Stimulated activated CD4-positive, alpha-beta T cell treated with anti-CD3 and anti-CD28 coated beads, Interleukin-4, amount 100 ng/mL, for 24 hours (primary cell): ENCODE results near the gene LSM3.

Experiments
- DNase-seq: peaks from one replicate; pipeline ENCODE4 v3.0.0-alpha.2; 2020

The LSM3 gene

DNA sequence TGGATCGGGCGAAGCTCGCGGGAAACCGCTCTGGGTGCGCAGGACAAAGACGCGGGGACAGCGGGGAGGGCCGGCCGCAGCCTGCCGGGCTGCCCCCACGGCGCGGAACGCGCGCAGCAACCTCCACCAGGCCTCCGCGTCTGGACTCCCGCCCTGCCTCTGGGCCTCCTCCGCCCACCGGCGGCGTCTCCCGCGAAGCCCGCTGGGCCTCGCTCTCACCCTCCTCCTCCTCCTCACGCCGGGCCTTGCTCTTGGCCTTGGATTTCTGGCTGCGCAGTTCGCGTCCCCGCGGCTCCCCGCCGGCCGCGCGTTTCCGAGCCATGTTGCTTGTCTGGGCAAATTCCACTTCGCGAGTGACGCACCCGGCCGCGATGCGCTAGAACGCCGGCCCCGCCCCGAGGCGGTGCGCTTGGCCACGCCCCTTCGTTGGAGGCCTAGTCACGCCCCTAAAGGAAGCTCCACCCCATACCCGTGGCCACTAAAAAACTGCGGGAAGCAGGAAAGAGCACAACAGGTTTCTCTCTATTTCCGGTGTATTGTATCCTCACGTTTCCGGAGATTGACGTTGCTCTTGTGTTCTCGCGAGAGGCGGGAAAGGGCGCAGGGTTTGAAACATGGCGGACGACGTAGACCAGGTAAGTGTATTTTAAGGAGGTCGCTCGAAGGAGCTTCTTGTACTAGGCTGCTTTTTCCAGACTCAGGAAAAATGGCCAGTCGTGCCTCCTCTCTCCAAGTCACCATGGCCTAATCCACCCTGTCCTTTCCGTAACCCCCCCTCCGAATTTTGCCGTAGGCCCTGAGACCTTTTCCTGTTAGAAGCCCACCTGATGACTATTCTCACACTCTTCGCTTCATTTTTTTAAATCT is at the start of gene LSM3, which contains the start of gene XPC:
Gene LSM3 (plus strand): TSS at position 571 of the 867 bp plus-strand sequence. CDS start 44 bp downstream, at position 615.
Gene XPC (minus strand): TSS at position 355 of the 867 bp plus-strand sequence. CDS start 33 bp downstream, at position 322.
- peak; percentile 97 for DNase-seq

DNA sequence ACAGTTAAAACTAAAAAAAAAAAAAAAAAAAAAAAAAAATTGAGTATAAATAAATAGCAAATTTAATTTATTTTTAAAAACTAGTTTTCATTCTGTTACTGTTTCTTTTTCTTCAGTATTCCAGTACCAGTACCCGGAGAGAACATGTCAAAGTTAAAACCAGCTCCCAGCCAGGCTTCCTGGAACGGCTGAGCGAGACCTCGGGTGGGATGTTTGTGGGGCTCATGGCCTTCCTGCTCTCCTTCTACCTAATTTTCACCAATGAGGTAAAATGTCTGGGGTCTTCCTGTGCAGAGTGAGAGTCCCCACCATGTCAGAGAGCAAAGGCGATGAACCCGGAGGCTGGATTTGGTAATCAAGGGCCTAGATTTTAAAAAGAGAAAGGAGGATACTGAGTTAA is 49.3 kb upstream of the LSM3 start:
- DNase-seq = no peak

DNA sequence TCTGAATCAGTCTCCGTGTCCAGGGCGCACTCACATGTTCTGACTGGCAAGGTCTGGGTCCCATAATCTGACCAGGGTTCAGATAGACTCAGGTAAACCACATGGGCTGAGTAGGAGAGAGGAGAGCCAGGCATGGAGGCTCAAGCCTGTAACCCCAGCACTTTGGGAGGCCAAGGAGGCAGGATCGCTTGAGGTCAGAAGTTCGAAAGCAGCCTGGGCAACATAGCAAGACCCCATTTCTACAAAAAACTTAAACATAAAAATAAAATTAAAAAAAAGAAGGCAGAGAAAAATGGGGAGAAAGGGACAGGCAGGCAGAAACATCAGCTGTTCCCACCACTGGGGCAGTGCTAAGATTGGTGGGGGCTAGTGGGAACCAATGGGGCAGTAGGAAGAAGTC is 48.4 kb upstream of the LSM3 start:
- DNase-seq = no peak

DNA sequence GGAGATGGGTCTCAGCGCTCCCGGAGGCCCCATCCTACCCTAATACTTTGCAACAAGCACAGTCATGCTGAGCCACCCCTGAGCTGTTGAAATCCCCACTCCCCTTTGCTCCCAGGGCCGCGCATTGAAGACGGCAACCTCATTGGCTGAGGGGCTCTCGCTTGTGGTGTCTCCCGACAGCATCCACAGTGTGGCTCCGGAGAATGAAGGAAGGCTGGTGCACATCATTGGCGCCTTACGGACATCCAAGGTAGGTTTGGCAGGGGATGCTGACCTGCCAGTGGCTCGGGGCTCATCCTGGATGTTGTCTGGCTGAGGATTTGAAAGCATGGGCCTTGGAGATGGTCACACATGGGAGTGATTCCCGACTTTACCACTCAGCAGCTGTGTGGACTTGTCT is 47.9 kb upstream of the LSM3 start:
- no peak for DNase-seq

DNA sequence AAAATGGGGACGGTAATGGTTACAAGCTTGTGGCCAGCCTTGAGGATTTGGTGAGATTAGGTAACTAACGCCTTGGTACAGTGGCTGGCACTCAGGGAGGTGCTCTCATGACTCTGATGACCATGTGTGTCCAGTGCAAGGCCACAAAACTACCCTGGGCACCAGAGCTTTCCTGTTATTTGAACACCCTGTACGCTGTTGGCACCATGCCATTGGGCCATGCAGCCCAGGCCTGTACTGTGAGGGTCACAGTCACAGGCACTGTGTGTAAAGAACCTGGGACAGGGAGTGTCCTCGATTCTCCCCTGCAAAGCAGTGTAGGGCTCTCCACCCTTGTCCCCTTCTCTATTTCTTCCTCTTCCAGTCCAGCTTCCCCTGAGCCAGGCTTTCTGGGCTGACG is 47.5 kb upstream of the LSM3 start:
- no peak for DNase-seq

DNA sequence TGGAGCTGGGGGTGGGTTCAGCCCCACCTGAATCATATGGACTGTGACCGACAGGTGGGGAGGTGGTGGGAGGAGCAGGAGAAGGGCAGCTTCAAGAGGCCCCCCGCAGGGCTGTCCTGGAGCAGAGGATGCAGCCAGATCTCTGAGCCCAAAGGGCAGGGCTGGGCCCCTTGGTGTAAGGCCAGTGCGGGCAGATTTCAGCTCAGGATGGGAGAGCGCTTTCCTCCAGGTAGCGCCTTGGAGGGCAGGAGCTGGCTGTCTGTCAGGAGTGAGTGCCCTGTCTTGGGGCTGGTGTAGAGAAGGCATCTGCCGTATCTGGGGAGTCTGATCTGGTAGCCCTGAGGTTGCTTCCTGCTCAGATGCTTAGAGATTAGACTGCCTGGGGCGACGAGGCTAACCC is 46.5 kb upstream of the LSM3 start:
- no peak for DNase-seq

DNA sequence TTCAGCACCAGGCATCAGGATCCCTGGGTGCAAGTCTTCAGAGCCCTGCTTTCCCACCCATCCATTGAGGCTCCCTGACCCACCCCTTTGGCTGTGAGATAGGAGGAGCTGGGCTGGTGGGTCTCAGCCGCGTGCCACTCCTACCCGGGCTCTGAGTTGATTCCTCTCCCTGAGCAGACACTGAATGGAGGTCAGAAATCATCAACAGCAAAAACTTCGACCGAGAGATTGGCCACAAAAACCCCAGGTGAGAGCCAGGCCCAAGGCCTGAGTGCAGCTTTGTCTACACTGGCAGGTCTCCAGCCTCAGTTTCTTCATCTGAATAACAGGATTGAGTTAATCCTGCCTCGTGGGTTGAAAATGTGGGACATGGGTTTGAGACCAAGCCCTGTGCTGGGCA is 45.9 kb upstream of the LSM3 start:
- DNase-seq = no peak

DNA sequence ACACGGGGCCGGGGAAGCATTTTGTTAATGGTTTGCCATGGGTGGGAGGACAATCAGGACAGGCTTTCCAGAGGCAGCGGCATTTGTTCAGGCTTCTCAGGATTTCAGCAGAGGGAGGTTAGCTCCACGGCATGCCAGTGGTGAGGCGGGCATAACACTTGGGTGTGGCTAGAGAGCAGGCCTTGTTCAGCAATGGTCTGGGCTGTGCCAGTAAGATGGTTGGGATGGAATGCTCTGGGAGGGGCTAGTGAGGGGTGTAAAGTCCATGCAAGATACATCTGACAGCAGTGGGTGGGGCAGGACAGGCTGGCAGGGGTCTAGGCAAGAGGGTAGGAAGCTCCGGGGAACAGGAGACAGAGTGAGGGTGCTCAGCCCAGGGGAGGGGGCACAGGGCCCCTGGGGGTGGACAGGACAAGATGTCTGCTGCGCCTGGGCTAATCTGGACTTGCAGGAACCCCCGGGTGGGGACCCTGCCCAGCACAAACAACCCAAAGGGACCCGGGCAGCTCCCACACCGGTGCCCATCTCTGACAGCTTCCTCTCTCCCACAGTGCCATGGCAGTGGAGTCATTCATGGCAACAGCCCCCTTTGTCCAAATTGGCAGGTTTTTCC is 45.3 kb upstream of the LSM3 start:
- no peak for DNase-seq

DNA sequence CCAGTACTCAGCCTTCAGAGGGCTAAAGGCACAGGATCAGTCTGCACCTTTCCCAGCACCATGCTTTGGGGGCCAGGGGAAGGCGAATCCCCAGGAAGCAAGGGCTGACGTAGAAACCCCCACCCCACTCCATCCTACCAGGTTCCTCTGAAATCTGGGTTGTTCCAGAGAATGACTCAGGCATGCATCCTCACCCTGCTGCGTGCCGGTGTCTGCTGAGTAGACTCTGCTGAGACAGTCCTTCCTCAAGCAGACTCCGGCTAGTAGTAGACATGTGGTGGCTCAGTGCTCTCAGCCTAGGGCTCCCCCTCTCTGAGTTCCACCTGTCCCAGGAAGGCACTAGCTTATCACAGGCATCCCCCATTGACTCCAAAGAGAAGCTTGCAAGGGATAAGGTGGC is 44.7 kb upstream of the LSM3 start:
- no peak for DNase-seq

DNA sequence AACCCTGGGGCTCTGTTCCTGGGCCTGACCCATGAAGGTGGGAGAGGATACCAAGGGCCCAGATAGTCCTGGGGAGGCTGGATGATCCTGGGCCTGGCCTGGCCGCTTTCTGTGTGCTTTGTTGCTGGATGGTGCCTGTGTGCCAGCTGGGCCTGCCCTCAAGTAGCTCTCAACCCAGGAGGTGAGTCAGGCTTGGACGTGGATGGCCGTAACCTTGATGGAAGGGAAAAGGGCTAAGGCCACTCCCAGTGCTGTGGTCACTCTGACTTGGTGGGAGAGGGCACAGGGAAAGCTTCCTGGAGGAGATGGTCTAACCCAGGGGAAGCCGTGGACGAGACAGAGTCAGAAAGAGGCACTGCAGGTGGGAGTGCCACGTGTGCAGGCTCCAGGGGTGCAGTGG is 44.3 kb upstream of the LSM3 start:
- DNase-seq = no peak

DNA sequence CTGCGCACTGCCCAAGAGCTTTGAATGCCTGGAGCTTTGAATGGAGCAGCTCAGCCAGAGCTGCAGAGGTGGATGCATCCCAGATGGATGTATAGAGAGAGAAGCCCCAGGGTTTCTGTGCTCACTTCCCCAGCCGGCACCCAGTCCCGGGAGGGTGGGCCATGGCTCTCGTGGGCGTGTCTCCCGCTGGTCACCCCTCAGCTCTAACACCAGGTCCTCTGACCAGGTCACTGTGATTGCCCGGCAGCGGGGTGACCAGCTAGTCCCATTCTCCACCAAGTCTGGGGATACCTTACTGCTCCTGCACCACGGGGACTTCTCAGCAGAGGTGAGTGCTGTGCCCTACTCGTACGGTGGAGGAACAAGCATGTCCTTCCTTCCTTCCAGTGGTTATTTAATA is 43.0 kb upstream of the LSM3 start:
- DNase-seq = no peak

DNA sequence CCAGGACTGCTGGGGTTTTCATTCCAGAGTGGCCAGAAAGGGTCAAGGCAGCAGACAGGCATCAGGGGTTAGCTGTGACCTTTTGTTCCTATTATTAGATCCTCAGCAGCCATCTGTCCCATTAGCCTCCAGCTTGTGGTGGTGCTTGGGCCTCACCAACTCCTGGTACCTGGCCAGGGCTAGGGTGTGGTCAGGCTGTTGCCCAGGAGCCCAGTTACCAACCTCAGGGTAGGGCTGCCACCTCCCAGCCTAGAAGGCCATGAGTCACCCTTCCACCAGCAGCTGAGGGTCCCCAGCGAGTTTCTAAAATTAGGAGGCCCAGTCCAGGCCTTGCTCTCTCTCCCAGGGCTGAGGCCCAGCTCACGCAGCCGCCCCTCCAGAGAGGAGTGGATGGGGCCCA is 41.6 kb upstream of the LSM3 start:
- DNase-seq = no peak

DNA sequence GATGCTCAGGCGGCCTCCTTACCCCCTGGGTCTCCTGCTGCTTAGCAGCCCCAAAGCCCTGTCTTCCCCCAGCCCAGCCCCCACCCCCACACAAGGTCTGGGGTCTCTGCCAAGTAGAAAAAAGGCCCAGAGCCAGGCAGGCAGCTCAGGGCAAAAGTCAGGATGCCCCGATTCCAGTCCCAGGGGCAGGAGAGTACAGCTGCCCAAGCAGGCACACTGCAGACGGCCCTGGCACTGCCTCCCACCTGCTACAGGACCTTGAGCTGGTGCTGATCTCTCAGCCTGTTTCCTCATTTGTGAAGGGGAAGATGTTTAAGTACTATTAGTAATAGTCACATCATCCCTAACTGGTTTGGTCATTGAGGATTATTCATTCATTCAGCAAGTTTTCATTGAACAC is 41.2 kb upstream of the LSM3 start:
- DNase-seq = no peak

DNA sequence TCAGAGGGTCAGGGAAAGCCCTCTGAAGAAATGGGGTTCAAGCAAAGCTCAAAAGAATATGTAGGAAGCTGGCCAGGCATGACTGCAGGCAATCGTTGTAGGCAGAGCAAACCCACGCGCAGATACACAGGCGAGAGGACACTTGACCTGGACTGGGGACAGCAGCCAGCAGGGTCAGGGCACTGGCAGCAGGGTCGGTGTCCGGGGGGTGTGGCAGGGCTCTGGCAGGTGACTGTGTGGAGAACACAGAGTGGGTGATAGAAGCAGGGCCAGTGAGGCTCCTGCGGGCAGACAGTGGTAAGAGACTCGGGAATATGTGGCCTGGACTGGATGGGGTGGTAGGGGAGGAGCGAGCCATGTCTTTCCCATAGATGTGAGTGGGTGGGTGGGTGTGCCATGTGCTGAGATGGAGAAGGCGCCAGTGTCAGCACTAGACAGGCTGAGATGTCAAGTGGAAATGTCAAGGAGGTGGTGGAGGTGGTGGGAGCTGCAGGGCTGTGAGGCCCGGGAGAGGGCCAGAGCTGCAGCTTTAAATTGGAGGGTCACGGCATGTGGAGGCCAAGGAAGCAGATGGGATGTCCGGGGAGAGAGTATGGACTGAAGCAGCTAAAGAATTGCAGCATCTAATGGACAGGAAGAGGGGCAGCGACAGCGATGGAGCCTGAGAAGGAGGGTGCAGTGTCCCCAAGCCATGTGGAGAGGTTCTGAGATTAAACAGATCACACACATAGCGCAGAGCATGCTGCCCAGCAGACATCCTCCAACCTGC is 40.3 kb upstream of the LSM3 start:
- DNase-seq = no peak

DNA sequence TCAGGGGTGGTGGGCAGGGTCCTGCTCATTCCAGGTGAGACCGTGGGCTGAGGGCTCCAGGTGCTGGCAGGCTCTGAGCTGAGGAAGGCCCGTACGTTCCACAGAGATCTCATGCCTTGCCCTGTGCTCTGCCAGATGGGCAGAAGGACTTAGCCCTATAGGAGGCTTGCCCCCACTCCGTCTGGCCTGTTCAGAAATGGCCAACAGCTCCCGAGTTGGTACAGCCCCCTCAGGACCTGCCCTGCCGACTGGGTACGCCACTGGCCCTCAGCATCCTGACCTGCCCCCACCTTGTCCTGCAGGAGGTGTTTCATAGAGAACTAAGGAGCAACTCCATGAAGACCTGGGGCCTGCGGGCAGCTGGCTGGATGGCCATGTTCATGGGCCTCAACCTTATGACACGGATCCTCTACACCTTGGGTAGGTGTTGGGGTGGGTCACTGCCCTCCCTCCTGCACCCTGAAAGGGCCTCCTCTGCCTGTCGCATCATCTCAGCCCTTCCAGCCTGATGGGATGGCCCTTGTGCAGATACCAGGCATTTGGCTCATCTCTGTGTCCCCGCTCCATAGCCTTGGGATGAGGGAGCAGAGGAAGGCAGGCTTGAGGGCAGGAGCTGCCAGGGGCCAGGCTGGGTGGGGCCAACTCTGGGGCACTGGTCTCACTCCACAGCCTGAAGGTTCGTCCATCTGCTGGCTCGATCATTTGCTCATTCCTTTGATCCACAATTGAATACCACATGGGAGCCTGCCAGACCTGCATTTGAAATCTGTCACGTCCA is 39.5 kb upstream of the LSM3 start:
- no peak for DNase-seq

DNA sequence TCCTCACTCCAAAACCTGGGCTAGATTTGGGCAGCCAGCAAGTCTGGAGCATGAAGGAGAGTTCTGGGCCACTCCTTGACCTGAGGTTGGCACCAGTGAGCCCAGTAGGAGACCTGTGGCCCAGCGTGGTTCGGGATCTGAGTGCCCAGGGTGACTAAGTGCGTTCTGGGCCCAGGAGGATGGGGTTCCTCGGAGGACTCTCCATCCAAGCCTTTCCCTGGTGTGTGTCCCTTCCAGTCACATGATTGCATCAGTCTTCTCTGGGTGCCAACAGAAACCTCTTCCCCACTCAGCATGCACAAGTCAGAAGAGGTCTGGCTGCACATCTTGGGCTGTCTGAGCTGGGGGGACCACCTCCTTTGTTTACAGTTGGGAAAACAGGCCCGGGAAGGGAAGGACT is 38.8 kb upstream of the LSM3 start:
- no peak for DNase-seq

DNA sequence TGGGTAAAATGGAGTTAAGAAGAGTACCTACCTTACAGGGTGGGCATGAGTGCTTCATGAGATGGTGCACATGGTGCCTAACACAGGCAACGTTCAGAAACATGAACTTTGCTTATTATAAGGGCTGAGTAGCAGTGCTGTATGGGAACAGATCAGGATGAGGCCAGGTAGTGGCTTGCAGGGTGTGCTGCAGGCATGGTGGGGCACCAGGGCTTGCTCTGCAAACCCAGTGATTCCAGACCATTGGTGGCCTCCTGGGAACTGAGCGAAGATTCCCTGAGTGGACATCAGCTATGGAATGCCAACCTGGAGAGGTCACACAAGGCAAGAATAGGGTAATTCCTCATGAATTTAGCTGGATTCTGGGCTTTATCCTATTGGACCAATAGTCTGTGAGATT is 37.9 kb upstream of the LSM3 start:
- no peak for DNase-seq

DNA sequence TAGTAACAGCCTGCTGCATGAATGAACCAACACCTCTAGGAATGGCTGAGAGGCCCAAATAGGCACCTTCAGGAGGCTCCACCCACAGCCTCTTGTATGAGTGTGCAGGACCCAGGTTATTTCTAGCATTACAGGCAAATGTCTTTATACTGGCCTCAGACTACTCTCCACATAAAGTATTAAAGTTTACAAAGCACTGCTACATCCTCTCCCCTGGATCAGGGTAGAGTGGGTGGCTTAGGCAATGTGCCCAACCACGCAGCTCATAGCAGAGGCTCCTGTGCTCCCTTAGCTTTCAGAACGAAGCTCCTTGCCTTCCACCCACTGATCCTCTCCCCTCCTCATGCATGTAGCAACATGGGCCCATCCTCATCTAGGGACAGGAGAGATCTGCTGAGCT is 37.5 kb upstream of the LSM3 start:
- no peak for DNase-seq

DNA sequence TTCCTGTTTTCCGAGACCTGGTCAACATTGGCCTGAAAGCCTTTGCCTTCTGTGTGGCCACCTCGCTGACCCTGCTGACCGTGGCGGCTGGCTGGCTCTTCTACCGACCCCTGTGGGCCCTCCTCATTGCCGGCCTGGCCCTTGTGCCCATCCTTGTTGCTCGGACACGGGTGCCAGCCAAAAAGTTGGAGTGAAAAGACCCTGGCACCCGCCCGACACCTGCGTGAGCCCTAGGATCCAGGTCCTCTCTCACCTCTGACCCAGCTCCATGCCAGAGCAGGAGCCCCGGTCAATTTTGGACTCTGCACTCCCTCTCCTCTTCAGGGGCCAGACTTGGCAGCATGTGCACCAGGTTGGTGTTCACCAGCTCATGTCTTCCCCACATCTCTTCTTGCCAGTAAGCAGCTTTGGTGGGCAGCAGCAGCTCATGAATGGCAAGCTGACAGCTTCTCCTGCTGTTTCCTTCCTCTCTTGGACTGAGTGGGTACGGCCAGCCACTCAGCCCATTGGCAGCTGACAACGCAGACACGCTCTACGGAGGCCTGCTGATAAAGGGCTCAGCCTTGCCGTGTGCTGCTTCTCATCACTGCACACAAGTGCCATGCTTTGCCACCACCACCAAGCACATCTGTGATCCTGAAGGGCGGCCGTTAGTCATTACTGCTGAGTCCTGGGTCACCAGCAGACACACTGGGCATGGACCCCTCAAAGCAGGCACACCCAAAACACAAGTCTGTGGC is 36.8 kb upstream of the LSM3 start:
- DNase-seq = no peak

DNA sequence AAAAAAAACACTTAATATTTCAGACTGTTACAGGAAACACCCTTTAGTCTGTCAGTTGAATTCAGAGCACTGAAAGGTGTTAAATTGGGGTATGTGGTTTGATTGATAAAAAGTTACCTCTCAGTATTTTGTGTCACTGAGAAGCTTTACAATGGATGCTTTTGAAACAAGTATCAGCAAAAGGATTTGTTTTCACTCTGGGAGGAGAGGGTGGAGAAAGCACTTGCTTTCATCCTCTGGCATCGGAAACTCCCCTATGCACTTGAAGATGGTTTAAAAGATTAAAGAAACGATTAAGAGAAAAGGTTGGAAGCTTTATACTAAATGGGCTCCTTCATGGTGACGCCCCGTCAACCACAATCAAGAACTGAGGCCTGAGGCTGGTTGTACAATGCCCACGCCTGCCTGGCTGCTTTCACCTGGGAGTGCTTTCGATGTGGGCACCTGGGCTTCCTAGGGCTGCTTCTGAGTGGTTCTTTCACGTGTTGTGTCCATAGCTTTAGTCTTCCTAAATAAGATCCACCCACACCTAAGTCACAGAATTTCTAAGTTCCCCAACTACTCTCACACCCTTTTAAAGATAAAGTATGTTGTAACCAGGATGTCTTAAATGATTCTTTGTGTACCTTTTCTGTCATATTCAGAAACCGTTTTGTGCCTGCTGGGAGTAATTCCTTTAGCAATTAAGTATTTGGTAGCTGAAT is 35.9 kb upstream of the LSM3 start:
- peak; percentile 54 for DNase-seq
